NB4 (cell line): Measurements from ENCODE around the gene SCP2.

Source experiments
- CTCF ChIP-seq: IDR thresholded peaks from one replicate; pipeline ENCODE4 v1.5.1; 2012; ENCODE audit warnings: low read depth, low read length
- MYC ChIP-seq: IDR thresholded peaks from 2 replicates; pipeline ENCODE4 v1.6.1; 2011; ENCODE audit warnings: low read depth, low read length
- POLR2A ChIP-seq: IDR thresholded peaks from 2 replicates; pipeline ENCODE4 v1.6.1; 2011; ENCODE audit warnings: mild to moderate bottlenecking; ENCODE audit not compliant: insufficient read length; ENCODE audit errors: extremely low read depth
- TF ChIP-seq, protein P1 (sequence below): IDR thresholded peaks from 2 replicates; pipeline ENCODE4 v1.6.1; 2011; ENCODE audit warnings: low read depth, low read length

- TF ChIP-seq CTCF (no peak), POLR2A (no peak), MYC (no peak)
- TF ChIP-seq, protein P1, sequence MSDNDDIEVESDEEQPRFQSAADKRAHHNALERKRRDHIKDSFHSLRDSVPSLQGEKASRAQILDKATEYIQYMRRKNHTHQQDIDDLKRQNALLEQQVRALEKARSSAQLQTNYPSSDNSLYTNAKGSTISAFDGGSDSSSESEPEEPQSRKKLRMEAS, result no peak
These were observed 148.7 kb downstream of the SCP2 start for GRCh38 chr1:53075761-53076163.
